Osteoblast (primary cell): Measurements from ENCODE around the gene SLX9. TPM values are rescaled to one million over a fixed set of nuclear protein-coding genes. Genes with fewer than 3 reads are reported as not detected.
"Not testable (repeated sequence)": the region's sequence is repeated elsewhere in the genome, so short reads cannot be mapped to it uniquely, and the experiment has no call there.

Experiments used
- DNase-seq: peaks from one replicate; pipeline ENCODE4 v3.0.0; 2011; ENCODE audit warnings: low spot score, mixed read lengths; ENCODE audit not compliant: insufficient read length; ENCODE audit errors: missing footprints
- H2AFZ ChIP-seq: 2 replicates; pipeline ENCODE4 v1.6.0; 2011; ENCODE audit warnings: mild to moderate bottlenecking, low read length
- H3K27ac ChIP-seq: 2 replicates; pipeline ENCODE4 v1.5.1; 2011; ENCODE audit warnings: mild to moderate bottlenecking, low read depth, low read length, moderate library complexity
- H3K27me3 ChIP-seq: 2 replicates; pipeline ENCODE4 v1.6.0; 2012; ENCODE audit warnings: mild to moderate bottlenecking, control low read depth, inconsistent platforms, low read length, moderate library complexity; ENCODE audit not compliant: insufficient read depth
- H3K36me3 ChIP-seq: 2 replicates; pipeline ENCODE4 v1.5.1; 2011; ENCODE audit warnings: mild to moderate bottlenecking, low read length, control low read depth, moderate library complexity; ENCODE audit not compliant: insufficient read depth
- H3K4me1 ChIP-seq: 2 replicates; pipeline ENCODE4 v1.5.1; 2011; ENCODE audit warnings: mild to moderate bottlenecking, low read length, control low read depth, moderate library complexity; ENCODE audit not compliant: insufficient read depth
- H3K4me2 ChIP-seq: 2 replicates; pipeline ENCODE4 v1.6.0; 2011; ENCODE audit warnings: mild to moderate bottlenecking, low read length; ENCODE audit not compliant: insufficient read depth
- H3K4me3 ChIP-seq: fragments of 200-600 bp; sonication (generic); 3 replicates; pipeline ENCODE4 v1.5.1; 2012; ENCODE audit warnings: mild to moderate bottlenecking, low read length, inconsistent platforms; ENCODE audit not compliant: insufficient read depth
- H3K79me2 ChIP-seq: 2 replicates; pipeline ENCODE4 v1.6.0; 2012; ENCODE audit warnings: mild to moderate bottlenecking, low read length, control low read depth, inconsistent platforms; ENCODE audit not compliant: insufficient read depth
- H3K9me3 ChIP-seq: 2 replicates; pipeline ENCODE4 v1.5.1; 2011; ENCODE audit warnings: low read depth, low read length, control low read depth
- H4K20me1 ChIP-seq: 2 replicates; pipeline ENCODE4 v1.6.0; 2012; ENCODE audit warnings: mild to moderate bottlenecking, low read length, control low read depth; ENCODE audit not compliant: insufficient read depth
- CTCF ChIP-seq: IDR thresholded peaks from 2 replicates; pipeline ENCODE4 v1.5.1; 2011; ENCODE audit warnings: mild to moderate bottlenecking, low read depth, low read length, moderate library complexity; ENCODE audit errors: extremely low read depth
- total RNA-seq: library from RNA; depleted of rRNA; stranded (reverse); fragments of >200 nt; gene quantifications from 2 replicates; pipeline ENCODE4 v1.2.3, GENCODE V29; 2012

Gene SLX9
- total RNA-seq, 1 donor, result 9.4 TPM

DNA sequence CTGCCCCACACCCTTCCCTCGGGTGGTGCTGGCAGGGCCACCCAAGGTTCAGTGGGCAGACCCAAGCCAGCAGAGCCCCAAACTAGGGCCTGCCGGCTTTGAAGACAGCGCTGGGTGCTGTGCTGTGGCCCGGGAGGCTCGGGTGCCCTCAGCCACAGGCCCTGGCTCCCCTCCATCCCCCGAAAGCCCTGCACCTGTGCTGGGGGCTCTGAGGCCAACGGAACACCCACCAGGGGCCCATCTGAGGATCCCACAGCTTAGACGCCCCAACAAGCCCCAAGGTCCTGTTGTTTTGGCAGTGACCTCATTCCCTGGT lies 27.7 kb upstream of the SLX9 start:
- H3K27me3 ChIP-seq, result no peaks in the 10 kb centered on the region
- no peaks in the 10 kb centered on the region for H3K9me3 ChIP-seq
- no peaks in the 10 kb centered on the region for H4K20me1 ChIP-seq
- no peak overlapping the region for H3K4me2 ChIP-seq
- TF ChIP-seq CTCF, result no peak
- H3K4me3 ChIP-seq, result no peak overlapping the region
- H3K4me1 ChIP-seq, result peaks cover 12% of the 10 kb centered on the region
- no peaks in the 10 kb centered on the region for H3K36me3 ChIP-seq
- no peaks in the 10 kb centered on the region for H3K79me2 ChIP-seq
- H3K27ac ChIP-seq, result no peak overlapping the region
- H2AFZ ChIP-seq, result no peak overlapping the region
- no peak for DNase-seq

GRCh38 chr21:44912506-44913412 lies 27.1 kb upstream of the SLX9 start:
- not testable (repeated sequence) for H2AFZ ChIP-seq, H4K20me1 ChIP-seq, H3K27ac ChIP-seq, H3K36me3 ChIP-seq, DNase-seq, H3K4me3 ChIP-seq, H3K79me2 ChIP-seq, H3K27me3 ChIP-seq, H3K4me1 ChIP-seq, H3K4me2 ChIP-seq, H3K9me3 ChIP-seq

- H3K79me2 ChIP-seq, result no peaks in the 10 kb centered on the region
- peaks cover 7% of the 10 kb centered on the region for H3K4me1 ChIP-seq
- no peak for TF ChIP-seq CTCF
- no peak overlapping the region for H3K27ac ChIP-seq
- H3K4me2 ChIP-seq, result no peak overlapping the region
- DNase-seq, result no peak
- H3K36me3 ChIP-seq, result no peaks in the 10 kb centered on the region
- H3K4me3 ChIP-seq, result no peak overlapping the region
- H2AFZ ChIP-seq, result no peak overlapping the region
- no peaks in the 10 kb centered on the region for H3K27me3 ChIP-seq
- H4K20me1 ChIP-seq, result no peaks in the 10 kb centered on the region
- no peaks in the 10 kb centered on the region for H3K9me3 ChIP-seq
These were observed 26.2 kb upstream of the SLX9 start for GRCh38 chr21:44913425-44914175.

- H3K36me3 ChIP-seq, result no peaks in the 10 kb centered on the region
- TF ChIP-seq CTCF, result no peak
- H3K27ac ChIP-seq, result no peak overlapping the region
- DNase-seq, result no peak
- no peak overlapping the region for H2AFZ ChIP-seq
- H3K27me3 ChIP-seq, result no peaks in the 10 kb centered on the region
- no peaks in the 10 kb centered on the region for H4K20me1 ChIP-seq
- H3K4me2 ChIP-seq, result no peak overlapping the region
- H3K4me3 ChIP-seq, result no peak overlapping the region
- H3K79me2 ChIP-seq, result no peaks in the 10 kb centered on the region
- no peaks in the 10 kb centered on the region for H3K9me3 ChIP-seq
- H3K4me1 ChIP-seq, result peaks cover 2% of the 10 kb centered on the region
These were observed 25.5 kb upstream of the SLX9 start for GRCh38 chr21:44914176-44914874.
